Bronchial epithelial cell (primary cell): ENCODE data around the gene KCNJ10. TPM values are rescaled to one million over a fixed set of nuclear protein-coding genes. Genes with fewer than 3 reads are reported as not detected.

Source experiments
- DNase-seq: peaks from one replicate; pipeline ENCODE4 v3.0.0-alpha.2; 2010; ENCODE audit warnings: low read depth
- FAIRE-seq: peaks from 2 replicates; lab custom pipeline; 2011; peaks lifted over from hg19 to GRCh38; lab: Jason Lieb, UNC
- H3K27me3 ChIP-seq: 2 replicates; pipeline ENCODE4 v1.5.1; 2011; ENCODE audit warnings: low read length; ENCODE audit not compliant: control insufficient read depth, insufficient read depth
- H3K36me3 ChIP-seq: 2 replicates; pipeline ENCODE4 v1.5.1; 2011; ENCODE audit warnings: low read length; ENCODE audit not compliant: control insufficient read depth, insufficient read depth
- H3K4me3 ChIP-seq: 2 replicates; pipeline ENCODE4 v1.5.1; 2011; ENCODE audit warnings: mild to moderate bottlenecking, low read depth, low read length, control low read depth
- CTCF ChIP-seq: IDR thresholded peaks from 2 replicates; pipeline ENCODE4 v1.5.1; 2011; ENCODE audit warnings: mild to moderate bottlenecking, moderate library complexity, low read length, control low read depth, inconsistent platforms; ENCODE audit not compliant: insufficient read depth, severe bottlenecking
- total RNA-seq: library from RNA; depleted of rRNA; stranded (reverse); fragments of >200 nt; gene quantifications from 2 replicates; pipeline ENCODE4 v1.2.1, GENCODE V29; 2014

KCNJ10 gene
- total RNA-seq, 1 donor from 2014 or later = not detected

- FAIRE-seq (peak; percentile 60), DNase-seq (no peak)
- H3K4me3 ChIP-seq = no peak overlapping the region
- TF ChIP-seq CTCF = no peak
- H3K27me3 ChIP-seq = no peaks in the 10 kb centered on the region
- no peaks in the 10 kb centered on the region for H3K36me3 ChIP-seq
These were observed 68.5 kb downstream of the KCNJ10 start for GRCh38 chr1:160001440-160001839.

GRCh38 chr1:159999204-159999603, 70.8 kb downstream of the KCNJ10 start:
- DNase-seq (peak; percentile 64), FAIRE-seq (no peak)
- TF ChIP-seq CTCF = no peak

GRCh38 chr1:159996653-159997052, 73.3 kb downstream of the KCNJ10 start:
- peak; percentile 90 for DNase-seq
- no peak for FAIRE-seq
- no peaks in the 10 kb centered on the region for H3K36me3 ChIP-seq
- no peak for TF ChIP-seq CTCF
- no peak overlapping the region for H3K4me3 ChIP-seq
- no peaks in the 10 kb centered on the region for H3K27me3 ChIP-seq

More at GRCh38 chr1:159999204-159999603, 70.8 kb downstream of the KCNJ10 start:
- H3K36me3 ChIP-seq = no peaks in the 10 kb centered on the region
- no peaks in the 10 kb centered on the region for H3K27me3 ChIP-seq
- H3K4me3 ChIP-seq = no peak overlapping the region

GRCh38 chr1:159994896-159995295, 75.1 kb downstream of the KCNJ10 start:
- Histone ChIP-seq H3K27me3 (no peaks in the 10 kb centered on the region), H3K4me3 (no peak overlapping the region), H3K36me3 (no peaks in the 10 kb centered on the region)
- no peak for FAIRE-seq
- TF ChIP-seq CTCF = no peak
- DNase-seq = no peak

GRCh38 chr1:159993911-159994310, 76.0 kb downstream of the KCNJ10 start:
- no peak for FAIRE-seq
- TF ChIP-seq CTCF = no peak
- Histone ChIP-seq H3K4me3 (no peak overlapping the region), H3K27me3 (no peaks in the 10 kb centered on the region), H3K36me3 (no peaks in the 10 kb centered on the region)
- no peak for DNase-seq

GRCh38 chr1:159992161-159992560, 77.8 kb downstream of the KCNJ10 start:
- TF ChIP-seq CTCF = no peak
- H3K36me3 ChIP-seq = no peaks in the 10 kb centered on the region
- no peak for FAIRE-seq
- no peak for DNase-seq
- H3K27me3 ChIP-seq = no peaks in the 10 kb centered on the region
- no peak overlapping the region for H3K4me3 ChIP-seq
